Brain microvascular endothelial cell (primary cell): ENCODE results near the gene OASL.

Source experiments
- DNase-seq: peaks from one replicate; pipeline ENCODE4 v3.0.0-alpha.2; 2020
- H3K27ac ChIP-seq: fragments of 250-450 bp; sonication (Bioruptor Pico); 2 replicates; pipeline ENCODE4 v1.5.1; 2020; ENCODE audit warnings: mild to moderate bottlenecking, moderate library complexity
- H3K27me3 ChIP-seq: fragments of 250-450 bp; sonication (Bioruptor Pico); replicated peaks from 2 replicates; pipeline ENCODE4 v1.5.1; 2020; ENCODE audit warnings: mild to moderate bottlenecking
- H3K36me3 ChIP-seq: fragments of 250-450 bp; sonication (Bioruptor Pico); replicated peaks from 2 replicates; pipeline ENCODE4 v1.5.1; 2020; ENCODE audit warnings: mild to moderate bottlenecking
- H3K4me3 ChIP-seq: 2 replicates; pipeline ENCODE4 v1.5.1; 2011; ENCODE audit warnings: low read depth, mild to moderate bottlenecking, control low read depth, low read length, moderate library complexity
- in situ Hi-C: cut with HindIII; loops from 2 replicates; pipeline ENCODE4 v1.10.0; 2017; ENCODE audit warnings: low sequenced_read_pairs, low pct_ligation_motif_present
- TF ChIP-seq, protein P1 (sequence below): IDR thresholded peaks from 2 replicates; pipeline ENCODE4 v1.5.1; 2011; ENCODE audit warnings: low read depth, mild to moderate bottlenecking, moderate library complexity, low read length, control low read depth, inconsistent platforms; ENCODE audit errors: missing control alignments

OASL gene

DNA sequence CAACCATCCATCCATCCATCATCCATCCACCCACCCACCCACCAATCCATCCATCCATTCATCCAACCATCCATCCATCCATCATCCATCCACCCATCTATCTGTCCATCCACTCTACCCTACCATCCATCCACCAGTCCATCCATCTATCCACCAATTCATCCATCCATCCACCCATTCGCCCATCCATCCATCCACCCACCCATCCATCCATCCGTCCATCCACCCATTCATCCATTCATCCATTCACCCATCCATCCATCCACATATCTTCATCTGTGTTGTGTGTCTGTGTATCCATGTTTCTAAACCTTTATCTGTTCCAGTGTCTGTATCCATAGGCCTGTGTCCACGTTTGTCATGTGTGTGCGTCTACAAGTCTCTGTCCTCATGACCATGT lies 50.8 kb downstream of the OASL start:
- TF ChIP-seq, protein P1, sequence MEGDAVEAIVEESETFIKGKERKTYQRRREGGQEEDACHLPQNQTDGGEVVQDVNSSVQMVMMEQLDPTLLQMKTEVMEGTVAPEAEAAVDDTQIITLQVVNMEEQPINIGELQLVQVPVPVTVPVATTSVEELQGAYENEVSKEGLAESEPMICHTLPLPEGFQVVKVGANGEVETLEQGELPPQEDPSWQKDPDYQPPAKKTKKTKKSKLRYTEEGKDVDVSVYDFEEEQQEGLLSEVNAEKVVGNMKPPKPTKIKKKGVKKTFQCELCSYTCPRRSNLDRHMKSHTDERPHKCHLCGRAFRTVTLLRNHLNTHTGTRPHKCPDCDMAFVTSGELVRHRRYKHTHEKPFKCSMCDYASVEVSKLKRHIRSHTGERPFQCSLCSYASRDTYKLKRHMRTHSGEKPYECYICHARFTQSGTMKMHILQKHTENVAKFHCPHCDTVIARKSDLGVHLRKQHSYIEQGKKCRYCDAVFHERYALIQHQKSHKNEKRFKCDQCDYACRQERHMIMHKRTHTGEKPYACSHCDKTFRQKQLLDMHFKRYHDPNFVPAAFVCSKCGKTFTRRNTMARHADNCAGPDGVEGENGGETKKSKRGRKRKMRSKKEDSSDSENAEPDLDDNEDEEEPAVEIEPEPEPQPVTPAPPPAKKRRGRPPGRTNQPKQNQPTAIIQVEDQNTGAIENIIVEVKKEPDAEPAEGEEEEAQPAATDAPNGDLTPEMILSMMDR, result no peak
- no peak overlapping the region for H3K27ac ChIP-seq
- in situ Hi-C loops, result no loop called here

DNA sequence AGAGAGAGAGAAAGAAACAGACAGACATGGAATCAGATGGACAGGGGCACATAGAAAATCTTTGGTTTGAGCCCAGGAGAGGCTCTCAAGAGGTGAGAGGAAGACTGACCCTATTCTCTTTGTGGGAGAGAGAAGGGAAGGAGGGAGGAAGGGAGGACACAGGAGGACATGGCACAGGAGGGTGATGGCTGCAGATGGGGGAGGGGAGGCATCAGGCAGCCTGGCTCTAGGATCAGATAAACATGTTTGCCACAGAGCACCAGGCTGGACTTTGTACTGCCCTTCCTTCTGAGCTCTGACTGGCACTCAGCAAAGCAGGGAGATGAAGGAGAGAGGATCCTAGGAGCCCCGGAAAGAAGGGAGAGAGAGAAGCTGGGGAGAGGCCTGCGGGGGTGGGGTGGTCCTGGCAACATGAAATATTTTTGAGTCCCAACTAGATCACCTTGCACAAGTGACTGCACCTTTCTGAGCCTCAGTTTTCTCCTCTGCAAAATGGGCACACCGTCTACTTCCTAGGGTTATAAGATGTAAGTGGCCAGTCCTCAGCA lies 54.6 kb downstream of the OASL start:
- Histone ChIP-seq H3K27ac (no peak overlapping the region), H3K4me3 (no peak overlapping the region), H3K27me3 (no peaks in the 10 kb centered on the region), H3K36me3 (no peaks in the 10 kb centered on the region)
- DNase-seq, result no peak
- TF ChIP-seq, protein P1, result no peak
- in situ Hi-C loops, result no loop called here

More for the DNA sequence above, 50.8 kb downstream of the OASL start:
- H3K36me3 ChIP-seq, result no peaks in the 10 kb centered on the region
- H3K27me3 ChIP-seq, result peaks cover 2% of the 10 kb centered on the region
- DNase-seq, result no peak
- H3K4me3 ChIP-seq, result no peak overlapping the region

DNA sequence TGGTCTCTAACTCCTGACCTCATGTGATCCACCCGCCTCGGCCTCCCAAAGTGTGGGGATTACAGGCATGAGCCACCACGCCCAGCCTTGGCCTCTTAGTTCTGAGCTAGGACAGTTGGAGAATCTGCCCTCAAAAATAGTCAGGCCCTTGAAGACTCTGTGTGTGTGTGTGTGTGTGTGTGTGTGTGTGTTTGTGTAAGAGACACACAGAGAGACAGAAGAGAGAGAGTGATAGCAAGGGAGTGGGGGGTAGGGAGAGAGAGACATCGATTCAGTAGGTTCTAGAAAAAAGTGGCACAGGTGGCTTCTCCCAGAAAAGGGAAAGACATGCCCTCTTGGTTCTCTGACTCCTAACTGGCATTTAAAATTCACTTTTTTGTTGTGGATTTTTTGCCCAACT lies 55.3 kb downstream of the OASL start:
- H3K27me3 ChIP-seq, result no peaks in the 10 kb centered on the region
- no peak overlapping the region for H3K27ac ChIP-seq
- no peak overlapping the region for H3K4me3 ChIP-seq
- H3K36me3 ChIP-seq, result no peaks in the 10 kb centered on the region
- DNase-seq, result no peak
- TF ChIP-seq, protein P1, result no peak
- in situ Hi-C loops, result no loop called here

- in situ Hi-C loops, result no loop called here
- DNase-seq, result no peak
- Histone ChIP-seq H3K4me3 (no peak overlapping the region), H3K27me3 (no peaks in the 10 kb centered on the region), H3K27ac (no peak overlapping the region), H3K36me3 (no peaks in the 10 kb centered on the region)
- TF ChIP-seq, protein P1, result no peak
Observed at GRCh38 chr12:120982659-120983058, 56.4 kb downstream of the OASL start.

DNA sequence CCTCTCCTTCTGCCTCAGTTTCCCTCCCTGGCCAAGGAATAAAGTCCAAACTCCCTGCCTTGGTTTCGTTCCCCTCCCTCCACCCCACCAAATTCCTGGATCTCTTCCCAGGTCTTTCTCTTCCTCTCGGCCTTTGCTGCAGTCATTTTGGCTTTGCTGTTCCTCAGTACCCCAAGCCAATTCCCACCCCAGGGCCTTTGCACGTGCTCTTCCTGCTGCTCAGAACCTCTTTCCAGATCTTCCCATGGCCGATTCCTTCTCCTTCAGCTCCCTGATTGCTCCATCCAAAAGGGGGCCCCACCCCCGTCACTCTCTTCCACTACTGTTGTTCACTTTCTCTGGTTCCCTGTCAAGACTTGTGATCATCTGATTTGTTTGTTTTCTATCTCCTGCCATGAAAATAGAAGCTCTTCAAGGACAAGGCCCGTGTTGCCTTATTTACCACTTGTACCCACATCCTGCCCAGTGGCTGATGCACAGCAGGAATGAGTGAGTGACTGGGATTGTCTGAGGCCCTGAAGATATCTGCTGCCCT lies 57.6 kb downstream of the OASL start:
- Histone ChIP-seq H3K27me3 (no peaks in the 10 kb centered on the region), H3K4me3 (no peak overlapping the region), H3K36me3 (no peaks in the 10 kb centered on the region), H3K27ac (no peak overlapping the region)
- in situ Hi-C loops, result no loop called here
- TF ChIP-seq, protein P1, result no peak
- no peak for DNase-seq
